ENCODE data around the gene ETNPPL. TPM values are rescaled to one million over a fixed set of nuclear protein-coding genes. Genes with fewer than 3 reads are reported as not detected.

The ETNPPL gene
- total RNA-seq, 1 experiment from 2014 or later = 0.35 TPM

DNA sequence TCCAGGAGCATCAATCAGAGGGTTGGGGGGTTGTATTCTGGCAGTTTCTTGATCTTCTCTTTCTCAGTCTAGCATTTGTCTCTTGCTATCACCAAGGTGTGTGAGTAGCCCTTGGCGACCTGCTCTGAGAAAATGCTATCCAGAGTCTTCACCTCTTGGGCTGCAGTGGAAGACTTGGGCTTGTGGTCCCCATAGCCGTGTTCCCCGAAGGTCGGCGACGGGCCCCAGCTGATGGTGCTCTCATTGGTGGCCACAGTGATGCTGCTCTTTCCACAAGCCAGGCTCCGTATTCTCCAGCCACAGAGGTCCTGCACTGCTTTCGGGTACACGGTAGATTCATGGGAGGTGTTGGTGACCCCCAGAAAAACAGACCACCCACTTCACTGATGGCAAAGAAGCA lies 25.9 kb upstream of the ETNPPL start:
- Mint-ChIP-seq H3K9me3 (ENCODE audit: low read depth, unreplicated experiment) (no peaks in the 10 kb centered on the region), H3K4me3 (ENCODE audit: low read depth, unreplicated experiment) (no peak overlapping the region)
- CTCF ChIA-PET = no interaction called here

DNA sequence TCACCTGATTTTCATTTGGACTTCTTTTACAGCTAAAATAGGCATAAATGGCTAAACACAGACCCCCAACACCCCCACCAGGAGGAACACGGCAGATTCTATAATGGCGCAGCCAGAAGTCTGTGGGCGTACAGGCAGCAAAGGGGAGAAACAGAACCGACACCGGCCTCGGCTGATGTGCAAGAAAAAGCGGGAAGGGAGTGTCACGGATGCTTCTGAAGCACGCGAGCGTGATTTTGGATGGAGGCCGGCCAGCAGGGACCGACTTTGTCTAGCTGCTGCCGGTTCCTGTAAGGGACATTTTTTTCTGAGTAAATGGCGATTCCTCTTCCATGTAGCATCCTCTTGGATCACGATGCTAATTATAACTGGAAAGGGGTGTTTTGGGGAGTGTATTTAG lies 24.9 kb upstream of the ETNPPL start:
- Mint-ChIP-seq H3K9me3 (ENCODE audit: low read depth, unreplicated experiment) (no peaks in the 10 kb centered on the region), H3K4me1 (ENCODE audit: low read depth, unreplicated experiment) (no peaks in the 10 kb centered on the region), H3K36me3 (ENCODE audit: insufficient read depth, unreplicated experiment) (no peaks in the 10 kb centered on the region), H3K27ac (ENCODE audit: unreplicated experiment) (no peak overlapping the region), H3K27me3 (ENCODE audit: unreplicated experiment) (no peaks in the 10 kb centered on the region), H3K4me3 (ENCODE audit: low read depth, unreplicated experiment) (no peak overlapping the region)
- no TSS peak for BruUV-seq (replicated peaks)
- TF ChIP-seq, protein P1, sequence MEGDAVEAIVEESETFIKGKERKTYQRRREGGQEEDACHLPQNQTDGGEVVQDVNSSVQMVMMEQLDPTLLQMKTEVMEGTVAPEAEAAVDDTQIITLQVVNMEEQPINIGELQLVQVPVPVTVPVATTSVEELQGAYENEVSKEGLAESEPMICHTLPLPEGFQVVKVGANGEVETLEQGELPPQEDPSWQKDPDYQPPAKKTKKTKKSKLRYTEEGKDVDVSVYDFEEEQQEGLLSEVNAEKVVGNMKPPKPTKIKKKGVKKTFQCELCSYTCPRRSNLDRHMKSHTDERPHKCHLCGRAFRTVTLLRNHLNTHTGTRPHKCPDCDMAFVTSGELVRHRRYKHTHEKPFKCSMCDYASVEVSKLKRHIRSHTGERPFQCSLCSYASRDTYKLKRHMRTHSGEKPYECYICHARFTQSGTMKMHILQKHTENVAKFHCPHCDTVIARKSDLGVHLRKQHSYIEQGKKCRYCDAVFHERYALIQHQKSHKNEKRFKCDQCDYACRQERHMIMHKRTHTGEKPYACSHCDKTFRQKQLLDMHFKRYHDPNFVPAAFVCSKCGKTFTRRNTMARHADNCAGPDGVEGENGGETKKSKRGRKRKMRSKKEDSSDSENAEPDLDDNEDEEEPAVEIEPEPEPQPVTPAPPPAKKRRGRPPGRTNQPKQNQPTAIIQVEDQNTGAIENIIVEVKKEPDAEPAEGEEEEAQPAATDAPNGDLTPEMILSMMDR (IDR thresholded peaks at IDR 0.05; ENCODE audit: unreplicated experiment) = no peak
- DNase-seq = no peak
- CTCF ChIA-PET = no interaction called here
- intact Hi-C loops (cut with micrococcal nuclease; ENCODE audit: unreplicated experiment) = no loop called here

More for the DNA sequence above, 25.9 kb upstream of the ETNPPL start:
- no peak for DNase-seq
- TF ChIP-seq, protein P1 (IDR thresholded peaks at IDR 0.05; ENCODE audit: unreplicated experiment) = no peak
- Mint-ChIP-seq H3K27ac (ENCODE audit: unreplicated experiment) (no peak overlapping the region), H3K36me3 (ENCODE audit: insufficient read depth, unreplicated experiment) (no peaks in the 10 kb centered on the region), H3K4me1 (ENCODE audit: low read depth, unreplicated experiment) (no peaks in the 10 kb centered on the region), H3K27me3 (ENCODE audit: unreplicated experiment) (no peaks in the 10 kb centered on the region)
- BruUV-seq (replicated peaks) = no TSS peak
- intact Hi-C loops (cut with micrococcal nuclease; ENCODE audit: unreplicated experiment) = no loop called here

DNA sequence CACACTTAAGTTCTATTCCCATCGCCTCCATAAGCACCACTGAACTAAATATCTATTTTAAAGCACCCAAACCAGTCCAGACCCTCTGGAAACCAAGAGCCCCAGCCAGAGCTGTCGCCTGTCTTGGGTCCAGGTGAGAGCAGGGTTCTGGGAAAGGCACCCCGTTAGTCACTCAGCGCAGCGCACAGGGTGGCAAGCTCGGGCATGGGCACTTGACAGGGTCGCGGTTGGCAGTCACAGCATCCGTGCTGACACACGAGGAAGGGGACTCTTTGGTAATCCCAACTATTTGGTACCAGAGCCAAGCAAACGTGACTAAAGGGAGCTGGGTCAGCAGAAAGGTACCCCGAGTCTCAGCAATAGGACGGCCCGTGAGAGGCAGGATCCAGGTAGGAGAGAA lies 24.3 kb upstream of the ETNPPL start:
- Mint-ChIP-seq H3K4me3 (ENCODE audit: low read depth, unreplicated experiment) (no peak overlapping the region), H3K27me3 (ENCODE audit: unreplicated experiment) (no peaks in the 10 kb centered on the region), H3K4me1 (ENCODE audit: low read depth, unreplicated experiment) (no peaks in the 10 kb centered on the region), H3K27ac (ENCODE audit: unreplicated experiment) (no peak overlapping the region), H3K9me3 (ENCODE audit: low read depth, unreplicated experiment) (no peaks in the 10 kb centered on the region), H3K36me3 (ENCODE audit: insufficient read depth, unreplicated experiment) (no peaks in the 10 kb centered on the region)
- BruUV-seq (replicated peaks) = no TSS peak
- intact Hi-C loops (cut with micrococcal nuclease; ENCODE audit: unreplicated experiment) = no loop called here
- CTCF ChIA-PET = no interaction called here
- DNase-seq = no peak
- TF ChIP-seq, protein P1 (IDR thresholded peaks at IDR 0.05; ENCODE audit: unreplicated experiment) = no peak

DNA sequence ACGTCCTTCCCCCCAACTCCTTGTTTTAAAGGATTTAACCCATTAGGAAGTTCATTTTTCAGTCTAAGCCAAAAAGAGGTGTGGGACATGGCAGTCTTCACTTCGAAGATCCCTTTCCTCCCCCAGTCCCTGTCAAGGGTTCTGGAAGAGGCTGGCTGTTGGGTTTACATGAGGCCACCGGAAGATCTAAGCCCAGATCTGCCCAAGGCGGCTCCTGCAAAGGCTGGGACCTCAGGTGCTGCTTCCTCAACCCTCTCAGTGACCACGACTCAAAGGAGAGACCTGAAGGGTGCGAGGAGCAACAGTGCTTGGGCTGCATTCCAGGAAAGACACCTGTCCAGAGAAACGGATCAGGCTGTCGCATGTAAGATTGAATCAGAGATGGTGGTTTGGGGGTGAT lies 23.5 kb upstream of the ETNPPL start:
- CTCF ChIA-PET = no interaction called here
- no peaks in the 10 kb centered on the region for H3K27me3 Mint-ChIP-seq (ENCODE audit: unreplicated experiment)
- TF ChIP-seq, protein P1 (IDR thresholded peaks at IDR 0.05; ENCODE audit: unreplicated experiment) = no peak
- intact Hi-C loops (cut with micrococcal nuclease; ENCODE audit: unreplicated experiment) = no loop called here
- BruUV-seq (replicated peaks) = no TSS peak
- H3K4me1 Mint-ChIP-seq (ENCODE audit: low read depth, unreplicated experiment) = no peaks in the 10 kb centered on the region
- H3K36me3 Mint-ChIP-seq (ENCODE audit: insufficient read depth, unreplicated experiment) = no peaks in the 10 kb centered on the region
- H3K9me3 Mint-ChIP-seq (ENCODE audit: low read depth, unreplicated experiment) = no peaks in the 10 kb centered on the region
- DNase-seq = no peak
- no peak overlapping the region for H3K4me3 Mint-ChIP-seq (ENCODE audit: low read depth, unreplicated experiment)
- H3K27ac Mint-ChIP-seq (ENCODE audit: unreplicated experiment) = no peak overlapping the region

Measured in Calu3 (cell line).